Glomerular visceral epithelial cell (primary cell): ENCODE measurements around the gene PAFAH1B1.
"Not testable (repeated sequence)": the region's sequence is repeated elsewhere in the genome, so short reads cannot be mapped to it uniquely, and the experiment has no call there.

Source experiments
- DNase-seq: peaks from one replicate; pipeline ENCODE4 v3.0.0-alpha.2; 2016; ENCODE audit errors: extremely low spot score

The PAFAH1B1 gene

DNA sequence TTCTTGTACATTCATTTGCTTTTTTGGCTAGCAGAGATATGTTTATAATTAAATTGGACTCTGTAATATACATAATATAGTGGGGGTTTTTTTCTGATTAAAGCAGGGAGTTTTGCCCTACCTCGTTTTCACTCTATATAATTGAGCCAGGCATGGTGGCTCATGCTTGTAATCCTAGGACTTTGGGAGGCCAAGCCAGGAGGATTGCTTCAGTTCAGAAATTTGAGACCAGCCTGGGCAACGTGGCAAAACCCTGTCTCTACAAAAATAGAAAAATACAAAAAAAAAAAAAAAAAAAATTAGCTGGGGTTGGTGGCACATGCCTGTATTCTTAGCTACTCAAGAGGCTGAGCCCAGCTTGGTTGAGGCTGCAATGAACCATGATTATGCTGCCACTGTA, 42.2 kb downstream of the PAFAH1B1 start:
- DNase-seq: no peak

DNA sequence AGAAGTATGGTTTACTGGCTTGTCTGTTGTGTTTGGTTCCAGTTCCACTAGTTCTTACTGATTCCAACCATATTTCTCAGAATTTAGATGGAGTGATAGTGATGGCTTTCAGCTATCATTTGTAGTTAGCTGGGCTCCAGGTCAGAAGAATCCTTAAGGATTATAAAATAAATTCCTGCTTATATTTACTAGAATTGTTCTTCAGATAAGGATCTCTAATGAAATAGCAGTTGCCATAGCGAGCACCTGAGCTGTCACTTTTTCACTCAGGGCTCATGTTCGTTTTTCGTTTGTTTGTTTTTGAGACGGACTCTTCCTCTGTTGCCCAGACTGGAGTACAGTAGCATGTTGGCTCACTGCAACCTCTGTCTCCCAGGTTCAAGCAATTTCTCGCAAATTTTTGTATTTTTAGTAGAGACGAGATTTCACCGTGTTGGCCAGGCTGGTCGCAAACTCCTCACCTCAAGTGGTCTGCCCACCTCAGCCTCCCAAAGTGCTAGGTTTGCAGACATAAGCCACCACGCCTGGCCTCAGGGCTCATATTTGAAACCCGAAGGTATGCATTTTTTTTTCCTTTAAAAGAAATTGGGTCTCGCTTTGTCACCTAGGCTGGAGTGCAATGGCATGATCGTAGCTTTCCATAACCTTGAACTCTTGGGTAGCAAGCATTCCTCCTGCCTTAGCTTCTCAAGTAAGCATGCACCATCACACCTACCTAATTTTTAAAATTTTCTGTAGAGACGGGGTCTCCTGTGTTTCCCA, 42.9 kb downstream of the PAFAH1B1 start:
- DNase-seq: no peak

DNA sequence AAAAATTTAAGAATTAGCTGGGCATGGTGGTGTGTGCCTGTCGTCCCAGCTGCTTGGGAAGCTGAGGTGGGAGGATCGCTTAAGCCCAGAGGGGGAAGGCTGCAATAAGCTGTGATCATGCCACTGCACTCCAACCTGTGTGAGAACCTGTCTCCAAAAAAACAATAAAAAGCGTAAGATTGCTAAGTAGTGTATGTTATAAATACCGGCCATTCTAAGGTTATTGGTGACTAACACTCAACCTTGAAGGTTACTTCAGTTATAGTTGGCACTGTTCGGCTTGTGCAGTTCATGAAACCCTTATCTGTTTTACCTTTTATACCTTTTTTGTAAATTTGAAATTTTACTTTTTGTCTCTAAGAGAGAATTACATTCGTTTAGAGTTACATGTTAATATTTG, 44.0 kb downstream of the PAFAH1B1 start:
- DNase-seq: no peak

DNA sequence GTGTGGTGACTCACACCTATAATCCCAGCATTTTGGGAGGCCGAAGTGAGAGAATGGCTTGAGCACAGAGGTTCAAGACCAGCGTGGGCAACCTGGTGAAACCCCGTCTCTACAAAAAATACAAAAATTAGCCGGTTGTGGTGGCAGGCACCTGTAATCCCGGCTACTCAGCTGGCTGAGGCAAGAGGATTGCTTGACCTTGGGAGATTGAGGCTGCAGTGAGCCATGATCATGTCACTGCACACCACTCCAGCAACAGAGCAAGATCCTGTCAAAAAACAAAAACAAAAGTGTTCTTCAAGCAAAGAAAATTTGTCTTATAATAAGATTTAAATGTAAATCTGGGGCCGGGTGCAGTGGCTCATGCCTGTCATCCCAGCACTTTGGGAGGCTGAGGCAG, 51.5 kb downstream of the PAFAH1B1 start:
- DNase-seq: no peak

DNA sequence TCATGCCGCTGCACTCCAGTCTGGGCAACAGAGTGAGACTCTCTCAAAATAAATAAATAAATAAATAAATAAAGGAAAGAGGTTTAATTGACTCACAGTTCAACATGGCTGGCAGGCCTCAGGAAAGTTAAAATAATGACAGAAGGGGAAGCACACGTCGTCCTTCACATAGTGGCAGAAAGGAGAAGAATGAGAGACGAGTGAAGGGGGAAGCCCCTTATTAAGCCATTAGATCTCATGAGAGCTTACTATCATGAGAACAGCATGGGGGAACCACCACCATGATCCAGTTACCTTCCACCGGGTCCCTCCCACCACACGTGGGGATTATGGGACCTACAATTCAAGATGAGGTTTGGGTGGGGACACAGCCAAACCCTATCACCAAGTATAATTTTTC, 54.5 kb downstream of the PAFAH1B1 start:
- no peak for DNase-seq

DNA sequence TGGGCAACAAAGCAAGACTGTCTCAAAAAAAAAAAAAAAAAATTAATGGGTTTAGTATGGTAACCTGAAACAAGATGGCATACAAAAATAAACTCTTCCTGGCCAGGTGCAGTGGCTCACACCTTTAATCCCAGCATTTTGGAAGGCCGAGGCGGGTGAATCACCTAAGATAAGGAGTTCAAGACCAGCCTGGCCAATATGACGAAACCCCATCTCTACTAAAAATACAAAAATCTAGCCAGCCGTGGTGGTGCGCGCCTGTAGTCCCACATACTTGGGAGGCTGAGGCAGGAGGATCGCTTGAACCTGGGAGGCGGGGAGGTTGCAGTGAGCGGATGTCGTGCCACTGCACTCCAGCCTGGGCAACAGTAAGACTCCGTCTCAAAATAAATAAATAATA, 55.7 kb downstream of the PAFAH1B1 start:
- DNase-seq: no peak

DNA sequence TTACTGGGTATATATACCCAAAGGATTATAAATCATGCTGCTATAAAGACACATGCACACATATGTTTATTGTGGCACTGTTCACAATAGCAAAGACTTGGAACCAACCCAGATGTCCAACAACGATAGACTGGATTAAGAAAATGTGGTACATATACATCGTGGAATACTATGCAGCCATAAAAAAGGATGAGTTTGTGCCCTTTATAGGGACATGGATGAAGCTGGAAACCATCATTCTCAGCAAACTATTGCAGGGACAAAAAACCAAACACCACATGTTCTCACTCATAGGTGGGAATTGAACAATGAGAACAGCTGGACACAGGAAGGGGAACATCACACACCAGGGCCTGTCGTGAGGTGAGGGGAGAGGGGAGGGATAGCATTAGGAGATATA, 59.5 kb downstream of the PAFAH1B1 start:
- DNase-seq: not testable (repeated sequence)

DNA sequence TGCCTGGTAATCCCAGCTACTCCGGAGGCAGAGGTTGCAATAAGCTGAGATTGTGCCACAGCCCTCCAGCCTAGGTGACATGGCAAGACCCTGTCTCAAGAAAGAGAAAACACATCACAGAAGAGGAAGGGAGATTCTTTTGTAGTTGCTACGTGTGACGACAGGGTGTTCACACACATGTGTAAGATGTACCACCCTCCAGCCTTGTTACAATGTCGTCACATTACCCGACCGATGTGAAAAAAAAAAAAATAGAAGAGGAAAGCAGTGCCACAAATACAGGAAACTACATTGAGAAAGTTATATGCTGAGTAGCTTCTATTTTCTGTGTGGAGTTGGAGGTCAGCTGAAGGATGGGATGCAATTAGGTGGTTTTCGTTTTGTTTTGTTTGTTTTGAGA, 62.1 kb downstream of the PAFAH1B1 start:
- no peak for DNase-seq

DNA sequence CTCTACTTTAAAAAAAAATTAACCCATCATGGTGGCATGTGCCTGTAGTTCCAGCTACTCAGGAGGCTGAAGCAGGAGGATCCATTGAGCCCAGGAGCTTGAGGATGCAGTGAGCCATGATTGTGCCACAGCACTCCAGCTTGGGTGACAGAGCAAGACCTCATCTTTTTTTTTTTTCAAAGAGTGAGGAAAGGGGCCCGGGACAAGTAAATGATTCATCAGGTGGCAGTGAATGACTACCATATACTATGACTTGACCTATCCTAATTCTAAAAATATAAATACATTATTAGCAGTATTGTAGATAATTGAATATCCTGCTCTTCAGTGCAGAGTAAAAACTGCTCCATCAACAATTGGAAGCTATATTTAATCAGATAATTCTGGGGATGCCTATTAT, 62.8 kb downstream of the PAFAH1B1 start:
- peak; percentile 20 for DNase-seq

DNA sequence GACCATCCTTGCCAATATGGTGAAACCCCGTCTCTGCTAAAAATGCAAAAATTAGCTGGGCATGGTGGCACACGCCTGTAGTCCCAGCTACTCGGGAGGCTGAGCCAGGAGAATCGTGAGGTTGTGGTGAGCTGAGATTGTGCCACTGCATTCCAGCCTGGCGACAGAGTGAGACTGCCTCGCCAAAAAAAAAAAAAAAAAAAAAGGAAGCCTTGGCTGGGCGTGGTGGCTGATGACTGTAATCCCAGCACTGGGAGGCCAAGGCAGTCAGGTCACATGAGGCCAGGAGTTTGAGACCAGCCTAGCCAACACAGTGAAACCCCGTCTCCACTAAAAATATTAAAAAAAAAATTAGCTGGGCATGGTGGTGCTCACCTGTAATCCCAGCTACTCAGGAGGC, 65.9 kb downstream of the PAFAH1B1 start:
- peak; percentile 62 for DNase-seq

DNA sequence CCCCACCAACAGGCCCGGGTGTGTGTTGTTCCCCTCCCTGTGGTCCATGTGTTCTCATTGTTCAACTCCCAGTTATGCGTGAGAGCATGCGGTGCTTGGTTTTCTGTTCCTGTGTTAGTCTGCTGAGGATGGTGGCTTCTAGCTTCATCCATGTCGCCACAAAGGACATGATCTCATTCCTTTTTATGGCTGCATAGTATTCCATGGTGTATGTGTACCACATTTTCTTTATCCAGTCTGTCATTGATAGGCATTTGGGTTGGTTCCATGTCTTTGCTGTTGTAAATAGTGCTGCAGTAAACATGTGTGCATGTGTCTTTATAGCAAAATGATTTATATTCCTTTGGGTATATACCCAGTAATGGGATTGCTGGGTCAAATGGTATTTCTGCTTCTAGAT, 67.0 kb downstream of the PAFAH1B1 start:
- not testable (repeated sequence) for DNase-seq

DNA sequence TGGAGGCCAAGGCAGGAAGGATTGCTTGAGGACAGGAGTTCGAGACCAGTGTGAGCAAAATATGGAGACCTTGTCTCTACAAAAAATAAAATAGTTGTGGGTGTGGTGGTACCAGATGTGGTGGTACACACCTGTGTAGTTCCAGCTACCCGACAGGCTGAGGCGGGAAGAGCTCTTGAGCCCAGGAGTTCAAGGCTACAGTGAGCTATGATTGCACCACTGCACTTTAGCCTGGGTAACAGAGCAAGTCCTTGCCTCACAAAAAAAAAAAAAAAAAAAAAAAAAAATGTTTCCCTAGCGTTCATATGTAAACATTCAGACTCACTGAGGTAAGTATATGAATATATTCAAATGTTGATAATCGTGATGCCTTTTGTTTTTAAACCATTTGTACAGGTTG, 78.6 kb downstream of the PAFAH1B1 start:
- no peak for DNase-seq

DNA sequence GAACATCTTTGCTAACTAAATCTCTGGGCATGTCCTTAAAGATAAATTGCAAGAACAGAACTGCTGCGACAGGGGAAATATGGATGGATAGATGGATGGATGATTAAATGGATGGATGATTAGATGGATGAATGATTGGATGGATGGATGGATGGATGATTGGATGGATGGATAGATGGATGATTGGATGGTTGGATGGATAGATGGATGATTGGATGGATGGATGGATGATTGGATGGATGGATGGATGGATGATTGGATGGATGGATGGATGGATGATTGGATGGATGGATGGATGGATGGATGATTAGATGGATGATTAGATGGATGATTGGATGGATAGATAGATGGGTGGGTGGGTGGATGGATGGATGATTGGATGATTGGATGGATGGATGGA, 85.8 kb downstream of the PAFAH1B1 start:
- not testable (repeated sequence) for DNase-seq

DNA sequence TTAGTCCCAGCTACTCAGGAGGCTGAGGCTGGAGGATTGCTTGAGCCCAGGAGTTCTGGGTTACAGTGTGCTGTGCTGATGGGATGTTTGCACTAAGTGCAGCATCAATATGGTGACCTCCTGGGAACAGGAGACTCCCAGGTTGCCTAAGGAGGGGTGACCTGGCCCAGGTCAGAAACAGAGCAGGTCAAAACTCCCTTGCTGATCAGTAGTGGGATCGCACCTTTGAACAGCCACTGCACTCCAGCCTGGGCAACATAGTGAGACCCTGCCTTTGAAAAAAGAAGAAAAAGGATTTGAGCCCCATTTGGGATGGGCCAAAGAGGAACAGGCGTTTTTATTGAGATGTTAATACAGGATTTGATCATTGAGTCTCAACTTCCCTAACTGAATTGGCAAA, 87.5 kb downstream of the PAFAH1B1 start:
- no peak for DNase-seq

DNA sequence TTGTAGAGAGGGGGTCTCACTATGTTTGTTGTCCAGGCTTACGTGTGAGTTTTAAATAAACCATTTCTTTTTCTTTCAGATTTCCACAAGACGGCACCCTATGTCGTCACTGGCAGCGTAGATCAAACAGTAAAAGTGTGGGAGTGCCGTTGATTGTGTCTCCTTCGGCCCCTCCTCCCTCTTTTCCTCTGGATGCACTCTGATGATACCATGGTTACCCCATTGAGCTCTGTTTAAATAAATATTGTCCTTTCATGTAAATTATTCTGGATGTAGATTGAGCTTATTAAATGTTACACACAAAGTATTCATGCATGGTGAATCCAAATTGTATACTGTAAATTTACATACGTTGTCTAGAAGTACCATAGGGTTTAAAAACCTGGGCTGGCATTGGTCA, 88.2 kb downstream of the PAFAH1B1 start:
- DNase-seq: no peak

DNA sequence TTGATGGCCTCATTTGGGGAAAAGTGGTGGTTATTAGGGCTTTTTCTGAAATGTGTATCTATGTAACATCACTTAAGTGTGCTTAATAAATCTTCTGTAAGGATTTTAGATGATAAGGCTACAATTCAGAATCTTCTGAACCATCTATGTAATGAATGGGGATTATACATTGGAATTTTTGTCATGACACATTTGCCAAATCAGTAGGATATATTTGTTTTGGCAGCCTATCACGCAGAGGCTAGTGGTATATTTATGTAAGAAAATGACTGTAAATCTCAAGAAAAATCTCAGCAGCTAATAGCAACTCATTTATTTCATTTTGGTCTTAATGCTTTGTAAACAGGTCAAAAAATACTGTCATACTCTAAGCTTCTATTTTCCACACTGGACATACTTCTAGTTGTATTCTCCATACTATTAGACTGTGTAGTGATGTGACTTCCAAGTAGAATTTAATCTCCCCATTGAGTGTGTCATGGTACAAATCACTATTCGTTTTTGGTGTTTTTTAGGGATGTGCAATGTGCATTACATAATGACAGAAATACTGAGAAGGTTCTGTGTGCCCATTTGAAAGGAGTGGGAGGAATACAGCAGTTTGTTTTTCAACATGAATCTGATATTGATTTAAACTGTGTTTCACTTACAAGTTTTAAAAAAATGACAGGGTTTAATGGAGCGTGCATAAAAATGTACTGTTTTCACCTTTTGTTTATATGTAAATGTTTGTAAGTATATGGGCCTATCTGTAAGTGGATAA, 88.9 kb downstream of the PAFAH1B1 start:
- no peak for DNase-seq

DNA sequence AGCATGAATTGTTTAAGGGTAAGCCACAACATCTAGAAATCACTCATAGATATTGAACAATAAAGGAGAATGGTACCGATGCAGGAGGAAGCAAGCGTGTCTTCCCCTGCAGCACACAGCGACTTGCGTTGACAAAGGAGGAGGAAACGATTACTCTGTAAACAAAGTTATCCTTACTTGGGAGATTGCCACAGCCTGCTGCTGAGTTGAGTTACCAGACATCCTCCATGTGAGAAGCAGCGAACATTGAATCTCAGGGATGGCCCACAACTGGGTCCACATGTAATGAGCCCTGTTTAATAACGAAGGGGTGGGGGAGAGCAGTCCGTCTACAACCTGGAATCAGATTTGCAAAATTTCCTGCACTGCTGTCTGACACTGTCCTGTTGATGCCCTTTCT, 90.5 kb downstream of the PAFAH1B1 start:
- DNase-seq: no peak

DNA sequence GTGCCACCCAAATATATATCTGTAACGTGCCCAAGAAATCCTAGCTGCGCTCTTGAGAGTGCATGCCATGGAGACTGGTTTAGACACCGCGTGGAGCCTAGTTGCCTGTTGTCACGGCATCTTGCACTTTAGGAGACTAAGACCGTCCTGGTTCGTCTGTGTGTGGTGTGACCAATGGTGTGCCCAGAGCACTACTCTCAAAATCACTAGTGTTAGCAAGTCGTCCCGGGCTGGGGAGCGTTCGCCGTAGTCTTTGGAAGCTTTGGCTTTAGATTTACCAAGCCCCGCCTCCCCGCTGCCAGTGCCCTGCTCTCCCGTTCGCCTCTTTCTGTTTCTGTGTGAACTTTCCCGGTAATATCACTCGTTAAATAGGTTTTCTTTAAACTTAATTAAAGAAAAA, 91.1 kb downstream of the PAFAH1B1 start:
- DNase-seq: no peak

DNA sequence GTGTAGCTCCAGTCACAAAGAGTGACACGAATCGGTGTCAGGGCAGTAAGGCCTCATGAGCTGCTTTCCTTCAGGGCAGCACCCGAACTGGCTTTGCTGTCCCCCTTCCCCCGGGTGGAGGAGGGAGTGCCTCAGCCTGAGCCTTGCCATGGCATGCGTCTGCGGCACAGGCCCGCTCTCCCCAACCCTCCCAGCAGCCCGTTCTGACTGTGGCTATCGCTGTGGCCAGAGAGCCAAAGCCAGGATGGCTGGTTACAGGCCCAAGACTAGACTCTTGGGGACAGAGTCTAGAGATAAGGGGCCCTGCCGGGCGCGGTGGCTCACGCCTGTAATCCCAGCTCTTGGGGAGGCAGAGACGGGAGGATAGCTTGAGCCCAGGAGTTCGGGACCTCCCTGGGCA, 92.2 kb downstream of the PAFAH1B1 start:
- DNase-seq: no peak

DNA sequence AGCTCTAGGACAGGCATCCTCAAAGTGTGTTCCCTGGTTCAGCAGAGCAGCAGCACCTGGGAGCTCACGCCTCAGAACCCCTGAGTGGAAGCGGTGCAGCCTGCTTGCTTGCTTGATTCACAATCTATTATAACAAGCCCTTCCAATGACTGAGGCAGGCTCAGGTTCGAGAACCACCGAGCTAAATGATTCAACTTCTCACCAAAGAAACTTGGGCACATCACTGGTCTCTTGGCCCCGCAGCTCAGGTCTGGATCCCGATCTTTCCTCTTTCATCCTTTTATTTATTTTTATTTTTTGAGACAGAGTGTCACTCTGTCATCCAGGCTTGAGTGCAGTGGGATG, 93.6 kb downstream of the PAFAH1B1 start:
- DNase-seq: no peak

DNA sequence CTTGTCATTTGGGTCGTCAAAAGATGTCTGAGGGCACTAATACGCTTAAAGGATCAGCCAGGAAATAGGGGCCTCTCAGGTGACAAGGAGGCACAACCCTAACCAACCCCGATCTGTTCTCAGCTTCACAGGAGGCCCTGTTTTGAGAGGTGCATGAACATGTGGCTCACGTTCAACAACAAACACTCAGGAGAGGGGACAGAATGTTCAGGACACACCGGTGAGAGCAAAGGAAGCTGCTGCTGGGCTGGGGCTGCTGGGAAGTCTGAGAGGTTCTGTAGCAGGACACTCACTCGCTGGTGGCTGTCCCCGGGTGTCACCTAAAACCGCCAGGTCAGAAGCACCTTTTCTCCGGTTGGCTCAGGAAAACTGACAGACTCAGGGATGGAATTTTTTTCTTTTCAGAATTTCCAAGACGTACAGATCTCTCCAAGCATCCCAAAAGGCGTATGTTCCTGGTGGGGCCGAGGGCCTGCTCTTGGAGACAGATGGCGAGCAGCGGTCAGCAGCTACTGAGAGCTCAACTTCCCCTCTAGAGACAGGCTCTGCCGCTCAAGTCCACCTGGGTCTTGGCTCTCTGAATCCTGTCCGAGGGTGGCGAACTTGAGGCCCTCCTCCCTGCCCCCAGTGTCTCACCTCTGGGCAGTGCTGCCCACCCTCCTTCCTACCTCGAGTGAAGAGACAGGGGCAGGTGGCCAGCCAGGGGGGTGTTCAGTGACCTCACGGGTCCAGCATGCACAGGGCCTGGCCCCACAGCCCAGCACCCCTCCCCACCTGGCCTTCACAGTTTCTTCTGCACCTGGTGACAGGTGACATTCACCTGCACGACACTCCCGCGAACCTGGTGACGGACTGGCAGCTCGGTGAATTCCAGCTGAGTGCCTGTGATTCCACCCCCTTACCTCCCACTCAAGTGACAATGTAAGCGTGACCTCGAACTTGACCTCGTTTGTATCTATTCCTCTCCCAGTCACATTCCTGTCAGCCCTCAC, 95.2 kb downstream of the PAFAH1B1 start:
- DNase-seq: no peak

DNA sequence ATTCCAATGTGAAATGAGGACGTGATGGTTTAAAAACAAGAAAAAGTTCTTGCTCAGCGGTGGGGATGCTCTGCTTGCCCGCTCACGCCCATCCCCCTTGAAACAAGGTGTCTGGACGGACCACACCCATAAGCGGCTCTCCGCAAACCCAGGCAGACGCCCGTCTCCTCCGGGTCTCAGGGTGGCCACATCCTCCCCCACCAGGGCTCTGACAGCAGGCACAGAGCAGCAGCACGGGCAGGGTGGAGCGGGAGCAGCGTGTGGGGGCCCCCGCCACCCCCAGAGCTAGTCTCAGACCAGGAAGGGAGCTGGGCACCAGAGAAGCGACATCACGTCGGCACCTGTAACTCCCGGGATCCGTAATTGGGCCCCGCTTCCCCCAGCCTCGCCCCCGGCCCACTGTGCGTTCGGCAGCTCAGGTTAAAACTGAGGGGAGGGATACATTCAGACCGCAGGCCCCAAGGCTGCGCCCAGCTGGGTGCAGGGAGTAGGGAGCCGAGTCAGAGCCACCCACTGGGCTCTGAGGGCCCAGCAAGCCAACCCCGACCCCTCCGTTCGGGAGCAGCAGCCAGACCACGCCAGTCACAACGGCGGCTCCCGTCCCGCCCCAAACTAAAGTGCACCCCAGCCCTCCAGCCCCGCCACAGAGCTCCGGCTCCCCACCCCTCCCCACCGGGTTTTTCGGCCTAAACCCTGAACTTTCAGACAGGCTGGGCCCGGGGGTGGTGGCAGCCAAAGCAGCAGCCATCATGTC, 96.1 kb downstream of the PAFAH1B1 start:
- DNase-seq: no peak
